Left colon (tissue), 2 donors: ENCODE measurements around the gene GART. TPM values are rescaled to one million over a fixed set of nuclear protein-coding genes. Genes with fewer than 3 reads are reported as not detected.
"Not testable (repeated sequence)": the region's sequence is repeated elsewhere in the genome, so short reads cannot be mapped to it uniquely, and the experiment has no call there.

Source experiments
- ATAC-seq: fragments of 200-7000 bp; cut with Tn5 transposase; one replicate; pipeline ENCODE4 v1.9.1; 2020; ENCODE audit warnings: mild to moderate bottlenecking, moderate library complexity
- DNase-seq, 2 donors: peaks; one replicate each; pipeline ENCODE4 v3.0.0-alpha.2; 2020
- intact Hi-C, 2 donors: fragments of 100-400 bp; cut with DNase I in 1 of 2; cut with micrococcal nuclease in 1 of 2; formaldehyde crosslinking; loops; one replicate each; pipeline versions ENCODE4 v1.11.2 to v1.14.0; 2022; cut with DNase I, micrococcal nuclease
- long read RNA-seq: library from polyadenylated mRNA; unstranded; transcript quantifications from one replicate; pipeline ENCODE4 v2.0.0, GENCODE V29; 2021
- total RNA-seq, 2 donors: library from RNA; stranded (reverse); fragmentation: NEBNext Ultra II Directional; extraction: Animal tissue kit (Norgen Biotek cat#: 25700); gene quantifications; one replicate each; pipeline ENCODE4 v1.2.1, GENCODE V29; 2021
- donor health status: DM: no; HTN: no; CAD: no.
- donor health status: DM: yes; HTN: yes; CAD: no.

The GART gene
- total RNA-seq, result 10 to 100 TPM; 48.9 to 57.7 TPM
- long read RNA-seq, transcript GART-201 (11 exons, 2,149 nt), result minor isoform, 30 of 108 reads
- long read RNA-seq, transcript GART-203 (22 exons, 3,341 nt), result major isoform, 46 of 108 reads
- long read RNA-seq, partial matches to known transcripts, result 22 of 108 reads
- long read RNA-seq, other reads (novel, unspliced or antisense), result 10 of 108 reads

GRCh38 chr21:33541756-33542639 lies at the start of gene GART:
Gene GART, minus strand, starts transcription at chr21:33542117. Its CDS starts 2,802 bp downstream, at chr21:33539315.
- DNase-seq, result peak; percentile 83 to 89
- peak; percentile 75 for ATAC-seq
- intact Hi-C loops, result no loop called here

GRCh38 chr21:33588485-33589335 lies 46.8 kb upstream of the GART start, which contains the start of gene DONSON:
Gene DONSON, minus strand, starts transcription at chr21:33588684. Its CDS starts 43 bp downstream, at chr21:33588641.
- DNase-seq, result peak; percentile 86 to 91
- intact Hi-C loops, result no loop called here
- ATAC-seq, result peak; percentile 95

- intact Hi-C loops, result no loop called here
- peak; percentile 36 for ATAC-seq
- DNase-seq, result peak; percentile 40 to 56
Measured at GRCh38 chr21:33587792-33588484, 46.0 kb upstream of the GART start.

GRCh38 chr21:33586927-33587326 lies 45.0 kb upstream of the GART start:
- intact Hi-C loops, result no loop called here
- no peak for ATAC-seq

GRCh38 chr21:33584455-33584854 lies 42.5 kb upstream of the GART start:
- ATAC-seq (no peak), DNase-seq (no peak)
- intact Hi-C loops, result no loop called here

More at GRCh38 chr21:33586927-33587326, 45.0 kb upstream of the GART start:
- no peak for DNase-seq

GRCh38 chr21:33578959-33579542 lies 37.1 kb upstream of the GART start:
- intact Hi-C loops, result no loop called here
- ATAC-seq, result peak; percentile 17
- no peak for DNase-seq

- intact Hi-C loops, result no loop called here
- no peak for DNase-seq
Measured at GRCh38 chr21:33578214-33578613, 36.3 kb upstream of the GART start.

GRCh38 chr21:33576741-33577141 lies 34.8 kb upstream of the GART start:
- intact Hi-C loops, DNase-seq: not testable (repeated sequence)
- ATAC-seq, result peak; percentile 68

More at GRCh38 chr21:33578214-33578613, 36.3 kb upstream of the GART start:
- ATAC-seq, result no peak

- ATAC-seq (no peak), DNase-seq (no peak)
- intact Hi-C loops, result no loop called here
Measured at GRCh38 chr21:33572350-33572749, 30.4 kb upstream of the GART start.

GRCh38 chr21:33569991-33570390 lies 28.1 kb upstream of the GART start:
- DNase-seq (no peak), ATAC-seq (no peak)
- intact Hi-C loops, result no loop called here

- ATAC-seq (no peak), DNase-seq (no peak)
- intact Hi-C loops, result no loop called here
Measured at GRCh38 chr21:33568448-33568847, 26.5 kb upstream of the GART start.

GRCh38 chr21:33567914-33568313 lies 26.0 kb upstream of the GART start:
- no peak for DNase-seq
- intact Hi-C loops, result no loop called here
- no peak for ATAC-seq

- intact Hi-C loops, result no loop called here
- ATAC-seq, result no peak
- DNase-seq, result no peak
Measured at GRCh38 chr21:33566514-33566913, 24.6 kb upstream of the GART start.

GRCh38 chr21:33562389-33562788 lies 20.5 kb upstream of the GART start:
- intact Hi-C loops, result no loop called here
- no peak for ATAC-seq
- DNase-seq, result no peak

GRCh38 chr21:33561373-33561772 lies 19.5 kb upstream of the GART start:
- DNase-seq (no peak), ATAC-seq (no peak)
- intact Hi-C loops, result no loop called here

GRCh38 chr21:33560965-33561364 lies 19.0 kb upstream of the GART start:
- no peak for ATAC-seq
- intact Hi-C loops, result no loop called here
- DNase-seq, result no peak

GRCh38 chr21:33559813-33560212 lies 17.9 kb upstream of the GART start:
- ATAC-seq (no peak), DNase-seq (no peak)
- intact Hi-C loops, result no loop called here

GRCh38 chr21:33558777-33559421 lies 17.0 kb upstream of the GART start:
- DNase-seq (no peak), ATAC-seq (no peak)
- intact Hi-C loops, result no loop called here
